Measurements from ENCODE around the gene KLK5.

DNA sequence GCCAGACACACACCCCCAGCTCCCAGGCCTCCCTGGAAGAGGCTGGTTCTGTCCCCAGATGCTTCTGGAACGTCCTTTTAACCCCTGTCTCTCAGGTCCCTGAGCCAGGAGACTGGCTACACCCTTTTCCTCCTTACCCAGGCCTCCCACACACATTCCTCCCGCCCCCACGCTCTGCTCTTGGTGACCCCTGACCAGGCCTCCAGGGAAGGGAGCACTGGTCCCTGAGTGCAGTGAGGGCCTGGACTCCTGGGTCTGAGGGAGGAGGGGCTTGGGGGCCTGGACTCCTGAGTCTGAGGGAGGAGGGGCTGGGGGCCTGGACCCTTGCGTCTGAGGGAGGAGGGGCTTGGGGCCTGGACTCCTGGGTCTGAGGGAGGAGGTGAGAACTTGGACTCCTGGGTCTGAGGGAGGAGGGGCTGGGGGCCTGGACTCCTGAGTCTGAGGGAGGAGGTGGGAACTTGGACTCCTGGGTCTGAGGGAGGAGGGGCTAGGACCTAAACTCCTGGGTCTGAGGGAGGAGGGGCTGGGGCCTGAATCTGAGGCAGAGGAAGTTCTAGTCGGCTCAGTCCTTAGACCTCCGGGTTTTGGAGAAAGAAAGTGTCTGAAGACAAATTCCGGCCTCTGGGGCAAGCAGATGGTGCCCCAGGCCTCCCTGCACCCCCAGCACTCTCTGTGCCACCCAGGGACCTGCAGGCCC is 16.0 kb upstream of the KLK5 start:
- no peak for TF ChIP-seq EZH2 (IDR thresholded peaks at IDR 0.05)
- no peak for TF ChIP-seq POLR2AphosphoS5 (IDR thresholded peaks at IDR 0.05; ENCODE audit: borderline replicate concordance, low read depth, low read length)
